HFFc6 (cell line): Measurements from ENCODE around the gene BMP8A. TPM values are rescaled to one million over a fixed set of nuclear protein-coding genes. Genes with fewer than 3 reads are reported as not detected.

Source experiments
- DNase-seq: peaks from one replicate; pipeline ENCODE4 v3.0.0-alpha.2; 2018
- H3K27ac Mint-ChIP-seq: 2 replicates; pipeline ENCODE4 v1.8.0; 2020; ENCODE audit warnings: mild to moderate bottlenecking, mixed read lengths
- H3K27me3 Mint-ChIP-seq: 2 replicates; pipeline ENCODE4 v1.8.0; 2021; ENCODE audit warnings: mild to moderate bottlenecking, moderate library complexity, mixed read lengths; ENCODE audit not compliant: insufficient read depth
- H3K36me3 Mint-ChIP-seq: 2 replicates; pipeline ENCODE4 v1.8.0; 2021; ENCODE audit warnings: low read depth, mixed read lengths
- H3K4me1 Mint-ChIP-seq: 2 replicates; pipeline ENCODE4 v1.8.0; 2020; ENCODE audit warnings: low read depth, mixed read lengths
- H3K4me3 Mint-ChIP-seq: 2 replicates; pipeline ENCODE4 v1.8.0; 2020; ENCODE audit warnings: mild to moderate bottlenecking, moderate library complexity, mixed read lengths
- H3K9me3 Mint-ChIP-seq: 2 replicates; pipeline ENCODE4 v1.8.0; 2020; ENCODE audit warnings: mild to moderate bottlenecking, mixed read lengths
- total RNA-seq, 6 experiments: library from RNA; stranded (reverse); fragmentation: NEBNext Ultra II Directional; extraction: Animal tissue kit (Norgen Biotek cat#: 25700); gene quantifications; 2 replicates in 1 of 6; 3 replicates in 5 of 6; pipeline ENCODE4 v1.2.3, GENCODE V29; 2021
- TF ChIP-seq, protein P1 (sequence below): fragments of 200-600 bp; sonication (generic); IDR thresholded peaks from 2 replicates; pipeline ENCODE4 v1.5.0; 2021; ENCODE audit warnings: antibody characterized with exemption, mild to moderate bottlenecking

BMP8A gene
- total RNA-seq, 6 experiments from 2014 or later = not detected

DNA sequence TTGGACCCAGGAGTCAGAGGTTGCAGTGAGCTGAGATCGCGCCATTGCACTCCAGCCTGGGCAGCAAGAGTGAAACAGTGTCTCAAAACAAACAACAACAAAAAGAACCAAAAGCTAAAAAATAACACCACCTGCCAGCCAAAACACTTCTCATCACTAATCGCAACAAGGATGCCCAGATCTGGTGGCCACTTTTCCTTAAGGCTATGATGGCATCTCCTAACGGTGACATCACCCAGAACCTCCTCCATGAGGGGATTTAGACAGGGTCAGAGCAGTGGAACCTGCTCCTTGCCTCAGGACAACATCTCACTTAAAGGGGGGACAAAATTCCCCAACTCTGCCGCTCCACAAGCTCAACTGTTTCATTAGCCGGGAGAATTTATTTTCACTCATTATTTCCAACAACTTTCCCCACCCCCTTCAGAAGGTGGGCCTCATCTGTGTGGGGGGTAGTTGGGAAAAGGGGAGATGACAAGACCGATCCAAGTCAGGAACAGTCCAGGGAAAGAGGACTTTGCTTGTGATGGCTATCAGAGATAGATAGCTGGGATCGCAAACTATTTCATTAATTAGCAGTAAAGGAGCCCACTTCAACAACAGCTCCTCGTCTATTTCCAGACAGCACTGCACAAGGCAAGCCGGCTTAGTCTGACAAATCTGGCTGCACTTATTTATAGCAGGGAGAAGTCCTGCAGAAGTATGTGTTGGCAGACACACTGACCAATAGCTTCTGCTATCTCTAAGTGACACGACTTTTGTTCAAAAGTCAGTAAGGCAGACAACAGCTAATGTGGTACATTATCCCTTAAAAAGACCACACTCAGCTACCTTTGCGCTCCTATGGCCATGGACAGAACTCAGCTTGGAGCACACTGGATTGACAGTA is 82.5 kb downstream of the BMP8A start:
- Mint-ChIP-seq H3K9me3 (no peaks in the 10 kb centered on the region), H3K36me3 (peaks cover 56% of the 10 kb centered on the region), H3K27ac (peak overlapping the region; percentile 90), H3K27me3 (peaks cover 14% of the 10 kb centered on the region), H3K4me1 (peaks cover 38% of the 10 kb centered on the region), H3K4me3 (peak overlapping the region; percentile 91)
- DNase-seq = peak; percentile 76
- TF ChIP-seq, protein P1, sequence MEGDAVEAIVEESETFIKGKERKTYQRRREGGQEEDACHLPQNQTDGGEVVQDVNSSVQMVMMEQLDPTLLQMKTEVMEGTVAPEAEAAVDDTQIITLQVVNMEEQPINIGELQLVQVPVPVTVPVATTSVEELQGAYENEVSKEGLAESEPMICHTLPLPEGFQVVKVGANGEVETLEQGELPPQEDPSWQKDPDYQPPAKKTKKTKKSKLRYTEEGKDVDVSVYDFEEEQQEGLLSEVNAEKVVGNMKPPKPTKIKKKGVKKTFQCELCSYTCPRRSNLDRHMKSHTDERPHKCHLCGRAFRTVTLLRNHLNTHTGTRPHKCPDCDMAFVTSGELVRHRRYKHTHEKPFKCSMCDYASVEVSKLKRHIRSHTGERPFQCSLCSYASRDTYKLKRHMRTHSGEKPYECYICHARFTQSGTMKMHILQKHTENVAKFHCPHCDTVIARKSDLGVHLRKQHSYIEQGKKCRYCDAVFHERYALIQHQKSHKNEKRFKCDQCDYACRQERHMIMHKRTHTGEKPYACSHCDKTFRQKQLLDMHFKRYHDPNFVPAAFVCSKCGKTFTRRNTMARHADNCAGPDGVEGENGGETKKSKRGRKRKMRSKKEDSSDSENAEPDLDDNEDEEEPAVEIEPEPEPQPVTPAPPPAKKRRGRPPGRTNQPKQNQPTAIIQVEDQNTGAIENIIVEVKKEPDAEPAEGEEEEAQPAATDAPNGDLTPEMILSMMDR = no peak

DNA sequence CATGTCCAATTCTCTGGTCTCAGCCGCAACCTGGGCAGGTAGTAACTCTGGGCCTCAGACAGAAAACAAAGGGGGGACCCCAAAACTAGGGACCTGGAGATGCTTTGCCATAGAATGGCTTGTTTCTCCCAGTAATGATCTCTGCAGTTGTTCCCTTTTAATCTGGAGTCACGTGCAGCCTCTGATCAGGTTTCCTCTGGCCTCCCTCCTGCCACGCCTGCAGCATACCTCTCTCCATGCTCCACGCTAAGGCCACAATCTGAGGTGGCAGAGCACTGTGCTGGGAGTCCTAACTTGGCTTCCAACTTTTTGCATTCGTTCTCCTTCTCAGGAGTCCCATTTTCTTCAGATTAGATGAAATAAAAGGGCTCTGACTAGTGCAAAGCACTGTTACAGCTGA is 83.2 kb downstream of the BMP8A start:
- DNase-seq = peak; percentile 20

More for the DNA sequence above, 83.2 kb downstream of the BMP8A start:
- peaks cover 14% of the 10 kb centered on the region for H3K27me3 Mint-ChIP-seq
- TF ChIP-seq, protein P1 = no peak
- H3K4me1 Mint-ChIP-seq = peaks cover 38% of the 10 kb centered on the region
- peaks cover 51% of the 10 kb centered on the region for H3K36me3 Mint-ChIP-seq
- H3K27ac Mint-ChIP-seq = peak overlapping the region; percentile 90
- peak overlapping the region; percentile 91 for H3K4me3 Mint-ChIP-seq
- no peaks in the 10 kb centered on the region for H3K9me3 Mint-ChIP-seq

Other genes with a start within 250 kb of the BMP8A start
- gene PABPC4, start 85.2 kb downstream of the BMP8A start, total RNA-seq = 100 to 1,000 TPM; 322 to 352 (median 347) TPM
- not detected for gene HEYL, start 148.0 kb downstream of the BMP8A start, total RNA-seq
- gene NT5C1A, start 180.5 kb downstream of the BMP8A start, total RNA-seq = not detected
- not detected for gene HPCAL4, start 199.8 kb downstream of the BMP8A start, total RNA-seq
- 10 to 100 TPM; 38.9 to 45.8 (median 41.7) TPM for gene PPIE, start 247.2 kb downstream of the BMP8A start, total RNA-seq